ENCODE data around the gene ZNF747. TPM values are rescaled to one million over a fixed set of nuclear protein-coding genes. Genes with fewer than 3 reads are reported as not detected.
"Not testable (repeated sequence)": the region's sequence is repeated elsewhere in the genome, so short reads cannot be mapped to it uniquely, and the experiment has no call there.

Gene ZNF747
- total and polyA plus RNA-seq, 3 experiments from 2014 or later, result 8.4 to 17.0 (median 13.5) TPM

GRCh38 chr16:30525844-30526136 lies 8.9 kb downstream of the ZNF747 start:
- Histone ChIP-seq H3K27me3 (ENCODE audit: insufficient read depth, low read length, poor library complexity, severe bottlenecking) (no peaks in the 10 kb centered on the region), H3K4me3 (ENCODE audit: low read length) (peak overlapping the region; percentile 50), H3K27ac (ENCODE audit: low read depth, low read length) (peak overlapping the region; percentile 31), H3K9me3 (ENCODE audit: low read length) (no peaks in the 10 kb centered on the region), H3K36me3 (ENCODE audit: insufficient read depth, low read length) (no peaks in the 10 kb centered on the region), H3K4me1 (ENCODE audit: insufficient read depth, low read length) (peaks cover 19% of the 10 kb centered on the region)
- DNase-seq, result no peak
- ChIA-PET CTCF (interaction anchor here (2.5 kb wide), 2 partner anchors 32 to 96 kb away, joined by 10 to 11 read pairs; partner anchors contain the start of genes DCTPP1 and ZNF764), POLR2A (interaction anchor here (1.4 to 4.3 kb wide), 2 partner anchors 9 to 26 kb away, joined by 5 to 18 read pairs; partner anchors contain the start of gene ZNF747)
- Mint-ChIP-seq H3K36me3 (peaks cover 0 to 19% (median 0%) of the 10 kb centered on the region in 3 donors), H3K4me1 (peaks cover 14 to 28% (median 27%) of the 10 kb centered on the region in 3 donors), H3K27ac (peak overlapping the region; percentile 4 to 92 (median 83)), H3K4me3 (peak overlapping the region; percentile 83 to 92 (median 90)), H3K9me3 (no peaks in the 10 kb centered on the region), H3K27me3 (no peaks in the 10 kb centered on the region)

GRCh38 chr16:30524575-30525568 lies 9.8 kb downstream of the ZNF747 start:
- H3K9me3 ChIP-seq (ENCODE audit: low read length), result no peaks in the 10 kb centered on the region
- Mint-ChIP-seq H3K4me3 (peak overlapping the region in 6 of 7 donors; percentile 11 to 69 (median 47)), H3K9me3 (no peaks in the 10 kb centered on the region), H3K27me3 (no peaks in the 10 kb centered on the region), H3K27ac (peak overlapping the region in 3 of 8 donors; percentile 17 to 80 (median 44)), H3K36me3 (peaks cover 0 to 24% (median 0%) of the 10 kb centered on the region in 3 donors), H3K4me1 (peaks cover 14 to 28% (median 27%) of the 10 kb centered on the region in 3 donors)
- ChIA-PET POLR2A (interaction anchor here (0.5 to 4.3 kb wide), 3 partner anchors 10 to 93 kb away, joined by 4 to 18 read pairs (median 5); partner anchors contain the start of gene ZNF747), CTCF (interaction anchor here (0.9 to 2.5 kb wide), 7 partner anchors 9 to 97 kb away, joined by 3 to 11 read pairs (median 5); partner anchors contain the start of genes DCTPP1, ZNF747 and ZNF764)
- H3K27me3 ChIP-seq (ENCODE audit: insufficient read depth, low read length, poor library complexity, severe bottlenecking), result no peaks in the 10 kb centered on the region
- peaks cover 19% of the 10 kb centered on the region for H3K4me1 ChIP-seq (ENCODE audit: insufficient read depth, low read length)
- H3K27ac ChIP-seq (ENCODE audit: low read depth, low read length), result no peak overlapping the region
- DNase-seq, result no peak
- no peak overlapping the region for H3K4me3 ChIP-seq (ENCODE audit: low read length)
- H3K36me3 ChIP-seq (ENCODE audit: insufficient read depth, low read length), result peaks cover under 1% of the 10 kb centered on the region

- H3K27ac ChIP-seq (ENCODE audit: low read depth, low read length), result no peak overlapping the region
- Mint-ChIP-seq H3K36me3 (peaks cover 6 to 33% (median 6%) of the 10 kb centered on the region in 3 donors), H3K9me3 (no peaks in the 10 kb centered on the region), H3K27me3 (peaks cover 0 to 1% of the 10 kb centered on the region in 2 donors), H3K4me3 (peak overlapping the region in 2 of 7 donors; percentile 61 to 69), H3K4me1 (peaks cover 19 to 34% (median 32%) of the 10 kb centered on the region in 3 donors), H3K27ac (peak overlapping the region in 2 of 8 donors; percentile 17 to 80)
- H3K27me3 ChIP-seq (ENCODE audit: insufficient read depth, low read length, poor library complexity, severe bottlenecking), result no peaks in the 10 kb centered on the region
- peaks cover 9% of the 10 kb centered on the region for H3K36me3 ChIP-seq (ENCODE audit: insufficient read depth, low read length)
- H3K4me3 ChIP-seq (ENCODE audit: low read length), result no peak overlapping the region
- DNase-seq, result no peak
- ChIA-PET CTCF (interaction anchor here (0.9 to 2.5 kb wide), 7 partner anchors 10 to 98 kb away, joined by 3 to 11 read pairs (median 5); partner anchors contain the start of genes DCTPP1, ZNF747 and ZNF764), POLR2A (interaction anchor here (0.5 to 4.3 kb wide), 4 partner anchors 11 to 666 kb away, joined by 3 to 18 read pairs (median 4); partner anchors contain the start of genes DCTPP1 and ZNF747)
- H3K9me3 ChIP-seq (ENCODE audit: low read length), result no peaks in the 10 kb centered on the region
- H3K4me1 ChIP-seq (ENCODE audit: insufficient read depth, low read length), result peaks cover 19% of the 10 kb centered on the region
Measured at GRCh38 chr16:30523768-30524574, 10.7 kb downstream of the ZNF747 start.

GRCh38 chr16:30522702-30523463 lies 11.8 kb downstream of the ZNF747 start:
- Mint-ChIP-seq H3K36me3 (peaks cover 9 to 44% (median 11%) of the 10 kb centered on the region in 3 donors), H3K27ac (peak overlapping the region in 3 of 8 donors; percentile 23 to 80 (median 50)), H3K4me1 (peaks cover 18 to 32% (median 29%) of the 10 kb centered on the region in 3 donors), H3K4me3 (peak overlapping the region in 3 of 7 donors; percentile 22 to 64 (median 28))
- H3K9me3 ChIP-seq (ENCODE audit: low read length); DNase-seq; H3K27me3 Mint-ChIP-seq; H3K4me3 ChIP-seq (ENCODE audit: low read length); H3K9me3 Mint-ChIP-seq; H3K27me3 ChIP-seq (ENCODE audit: insufficient read depth, low read length, poor library complexity, severe bottlenecking); H3K27ac ChIP-seq (ENCODE audit: low read depth, low read length): not testable (repeated sequence)
- ChIA-PET CTCF (interaction anchor here (1.2 to 1.5 kb wide), 2 partner anchors 12 to 93 kb away, joined by 3 to 5 read pairs; partner anchors contain the start of gene ZNF747), POLR2A (interaction anchor here (0.5 to 4.3 kb wide), 5 partner anchors 12 to 665 kb away, joined by 3 to 18 read pairs (median 4); partner anchors contain the start of genes DCTPP1, ZNF747 and ZNF764)
- Histone ChIP-seq H3K4me1 (ENCODE audit: insufficient read depth, low read length) (peaks cover 12% of the 10 kb centered on the region), H3K36me3 (ENCODE audit: insufficient read depth, low read length) (peaks cover 20% of the 10 kb centered on the region)

GRCh38 chr16:30521873-30522641 lies 12.6 kb downstream of the ZNF747 start:
- Histone ChIP-seq H3K27ac (ENCODE audit: low read depth, low read length) (no peak overlapping the region), H3K4me3 (ENCODE audit: low read length) (no peak overlapping the region), H3K36me3 (ENCODE audit: insufficient read depth, low read length) (peaks cover 28% of the 10 kb centered on the region), H3K9me3 (ENCODE audit: low read length) (no peaks in the 10 kb centered on the region), H3K4me1 (ENCODE audit: insufficient read depth, low read length) (peaks cover 6% of the 10 kb centered on the region), H3K27me3 (ENCODE audit: insufficient read depth, low read length, poor library complexity, severe bottlenecking) (no peaks in the 10 kb centered on the region)
- peak overlapping the region in 7 of 8 donors; percentile 1 to 96 (median 29) for H3K27ac Mint-ChIP-seq
- no peaks in the 10 kb centered on the region for H3K9me3 Mint-ChIP-seq
- DNase-seq, result no peak
- H3K27me3 Mint-ChIP-seq, result peaks cover 0 to 1% of the 10 kb centered on the region in 2 donors
- H3K4me3 Mint-ChIP-seq, result peak overlapping the region in 1 of 7 donors; percentile 64
- H3K4me1 Mint-ChIP-seq, result peaks cover 12 to 29% (median 25%) of the 10 kb centered on the region in 3 donors
- peaks cover 9 to 52% (median 11%) of the 10 kb centered on the region in 3 donors for H3K36me3 Mint-ChIP-seq
- CTCF ChIA-PET, result interaction anchor here (1.2 to 1.5 kb wide), 2 partner anchors 13 to 94 kb away, joined by 3 to 5 read pairs; partner anchors contain the start of gene ZNF747
- POLR2A ChIA-PET, result interaction anchor here (0.5 to 4.3 kb wide), 5 partner anchors 12 to 92 kb away, joined by 3 to 18 read pairs (median 4); partner anchors contain the start of genes DCTPP1, ZNF747 and ZNF764

- peaks cover 9 to 58% (median 11%) of the 10 kb centered on the region in 3 donors for H3K36me3 Mint-ChIP-seq
Measured at GRCh38 chr16:30521476-30521872, 13.2 kb downstream of the ZNF747 start.

More at GRCh38 chr16:30521476-30521872, 13.2 kb downstream of the ZNF747 start:
- Histone ChIP-seq H3K9me3 (ENCODE audit: low read length) (no peaks in the 10 kb centered on the region), H3K27ac (ENCODE audit: low read depth, low read length) (no peak overlapping the region), H3K36me3 (ENCODE audit: insufficient read depth, low read length) (peaks cover 34% of the 10 kb centered on the region), H3K4me1 (ENCODE audit: insufficient read depth, low read length) (peaks cover 6% of the 10 kb centered on the region), H3K4me3 (ENCODE audit: low read length) (no peak overlapping the region), H3K27me3 (ENCODE audit: insufficient read depth, low read length, poor library complexity, severe bottlenecking) (no peaks in the 10 kb centered on the region)
- Mint-ChIP-seq H3K9me3 (no peaks in the 10 kb centered on the region), H3K4me1 (peaks cover 12 to 29% (median 25%) of the 10 kb centered on the region in 3 donors), H3K27ac (peak overlapping the region in 1 of 8 donors; percentile 11), H3K27me3 (peaks cover 0 to 1% of the 10 kb centered on the region in 2 donors), H3K4me3 (no peak overlapping the region)
- CTCF ChIA-PET, result no interaction called here
- POLR2A ChIA-PET, result interaction anchor here (4.3 kb wide), 1 partner anchor 13 kb away, joined by 18 read pairs; the partner anchor contains the start of gene ZNF747
- no peak for DNase-seq

Measured in CD8-positive, alpha-beta memory T cell (primary cell).